Suprapubic skin (tissue), 4 donors: Measurements from ENCODE around the gene MST1R.
"Not testable (repeated sequence)": the region's sequence is repeated elsewhere in the genome, so short reads cannot be mapped to it uniquely, and the experiment has no call there.

Experiments
- CTCF ChIP-seq, 2 donors: fragments of 200-600 bp in 1 of 2; fragments of 450-650 bp in 1 of 2; sonication (generic) in 1 of 2; IDR thresholded peaks; one replicate each; pipeline ENCODE4 v1.5.1; 2016 to 2019; ENCODE audit warnings: antibody characterized with exemption in 2 of 2, mild to moderate bottlenecking in 1 of 2, moderate library complexity in 1 of 2
- EP300 ChIP-seq: sonication (generic); formaldehyde crosslinking; IDR thresholded peaks from one replicate; pipeline ENCODE4 v1.6.1; 2017; ENCODE audit warnings: antibody characterized with exemption
- POLR2AphosphoS5 ChIP-seq, 3 donors: sonication (generic); formaldehyde crosslinking; IDR thresholded peaks; one replicate each; pipeline ENCODE4 v1.6.1; 2017; ENCODE audit warnings: antibody characterized with exemption in 3 of 3

GRCh38 chr3:49932281-49932680 lies 28.6 kb upstream of the MST1R start:
- TF ChIP-seq CTCF (IDR thresholded peaks at IDR 0.05); EP300; POLR2AphosphoS5 (IDR thresholded peaks at IDR 0.05): not testable (repeated sequence)
